ENCODE data around the gene NUDT8.
A peak's percentile ranks its signal among the peaks of the same experiment; 100 is the strongest.
"Not testable (repeated sequence)": the region's sequence is repeated elsewhere in the genome, so short reads cannot be mapped to it uniquely, and the experiment has no call there.

NUDT8 gene

GRCh38 chr11:67641338-67642172 is 11.8 kb upstream of the NUDT8 start:
- no peak for DNase-seq (ENCODE audit: low read depth)

- DNase-seq (ENCODE audit: low read depth) = no peak
Observed at GRCh38 chr11:67640758-67641337, 11.1 kb upstream of the NUDT8 start.

GRCh38 chr11:67640021-67640757 is 10.5 kb upstream of the NUDT8 start:
- no peak for DNase-seq (ENCODE audit: low read depth)

GRCh38 chr11:67639438-67639859 is 9.7 kb upstream of the NUDT8 start, which contains the start of gene TBX10:
Gene TBX10, minus strand, starts transcription at chr11:67639763. Its CDS starts 291 bp downstream, at chr11:67639472.
- no peak for DNase-seq (ENCODE audit: low read depth)

GRCh38 chr11:67638535-67639437 is 9.0 kb upstream of the NUDT8 start:
- DNase-seq (ENCODE audit: low read depth) = no peak

- DNase-seq (ENCODE audit: low read depth) = not testable (repeated sequence)
Observed at GRCh38 chr11:67637441-67637840, 7.7 kb upstream of the NUDT8 start.

- no peak for DNase-seq (ENCODE audit: low read depth)
Observed at GRCh38 chr11:67636962-67637361, 7.2 kb upstream of the NUDT8 start.

- DNase-seq (ENCODE audit: low read depth) = no peak
Observed at GRCh38 chr11:67635231-67635521, 5.4 kb upstream of the NUDT8 start.

GRCh38 chr11:67634366-67635230 is 4.9 kb upstream of the NUDT8 start:
- DNase-seq (ENCODE audit: low read depth) = no peak

GRCh38 chr11:67633758-67634365 is 4.1 kb upstream of the NUDT8 start:
- no peak for DNase-seq (ENCODE audit: low read depth)

- no peak for DNase-seq (ENCODE audit: low read depth)
Observed at GRCh38 chr11:67632982-67633755, 3.4 kb upstream of the NUDT8 start.

GRCh38 chr11:67632175-67632981 is 2.6 kb upstream of the NUDT8 start:
- DNase-seq (ENCODE audit: low read depth) = no peak

GRCh38 chr11:67631853-67632174 is 2.1 kb upstream of the NUDT8 start:
- DNase-seq (ENCODE audit: low read depth) = no peak

- no peak for DNase-seq (ENCODE audit: low read depth)
Observed at GRCh38 chr11:67631411-67631810, 1.7 kb upstream of the NUDT8 start.

- no peak for DNase-seq (ENCODE audit: low read depth)
Observed at GRCh38 chr11:67630943-67631331, 1.2 kb upstream of the NUDT8 start.

- peak; percentile 86 for DNase-seq (ENCODE audit: low read depth)
Observed at GRCh38 chr11:67630228-67630942, 648 bp upstream of the NUDT8 start.

- DNase-seq (ENCODE audit: low read depth) = no peak
Observed at GRCh38 chr11:67628710-67629385, 889 bp downstream of the NUDT8 start.

Data from HS-27A (cell line).